Measurements from ENCODE around the gene KCNJ14.

Gene KCNJ14

GRCh38 chr19:48452289-48453190 is 2.8 kb upstream of the KCNJ14 start:
- DNase-seq = no peak
- Mint-ChIP-seq H3K27me3 (no peaks in the 10 kb centered on the region), H3K9me3 (no peaks in the 10 kb centered on the region), H3K27ac (no peak overlapping the region), H3K4me3 (no peak overlapping the region), H3K36me3 (ENCODE audit: low read depth) (peaks cover 34% of the 10 kb centered on the region), H3K4me1 (peaks cover 18% of the 10 kb centered on the region)
- ATAC-seq = no peak

GRCh38 chr19:48454150-48454730 is 1.1 kb upstream of the KCNJ14 start:
- Mint-ChIP-seq H3K27ac (no peak overlapping the region), H3K4me3 (no peak overlapping the region), H3K9me3 (no peaks in the 10 kb centered on the region), H3K27me3 (no peaks in the 10 kb centered on the region), H3K36me3 (ENCODE audit: low read depth) (peaks cover 28% of the 10 kb centered on the region), H3K4me1 (peaks cover 8% of the 10 kb centered on the region)
- no peak for ATAC-seq
- no peak for DNase-seq

GRCh38 chr19:48455908-48456562 is 661 bp downstream of the KCNJ14 start:
- peaks cover 28% of the 10 kb centered on the region for H3K36me3 Mint-ChIP-seq (ENCODE audit: low read depth)
- no peak overlapping the region for H3K4me3 Mint-ChIP-seq
- H3K27ac Mint-ChIP-seq = no peak overlapping the region
- ATAC-seq (no peak), DNase-seq (no peak)
- H3K9me3 Mint-ChIP-seq = no peaks in the 10 kb centered on the region
- H3K27me3 Mint-ChIP-seq = no peaks in the 10 kb centered on the region
- peaks cover 8% of the 10 kb centered on the region for H3K4me1 Mint-ChIP-seq

- ATAC-seq (no peak), DNase-seq (no peak)
- H3K27ac Mint-ChIP-seq = no peak overlapping the region
- no peak overlapping the region for H3K4me3 Mint-ChIP-seq
- H3K9me3 Mint-ChIP-seq = no peaks in the 10 kb centered on the region
- H3K36me3 Mint-ChIP-seq (ENCODE audit: low read depth) = peaks cover 22% of the 10 kb centered on the region
- no peaks in the 10 kb centered on the region for H3K27me3 Mint-ChIP-seq
- peaks cover 6% of the 10 kb centered on the region for H3K4me1 Mint-ChIP-seq
Measured at GRCh38 chr19:48456864-48457263, 1.5 kb downstream of the KCNJ14 start.

GRCh38 chr19:48458016-48458415 is 2.6 kb downstream of the KCNJ14 start:
- no peaks in the 10 kb centered on the region for H3K9me3 Mint-ChIP-seq
- no peak overlapping the region for H3K27ac Mint-ChIP-seq
- no peak for DNase-seq
- peaks cover 6% of the 10 kb centered on the region for H3K4me1 Mint-ChIP-seq
- peaks cover 24% of the 10 kb centered on the region for H3K36me3 Mint-ChIP-seq (ENCODE audit: low read depth)
- H3K4me3 Mint-ChIP-seq = no peak overlapping the region
- no peaks in the 10 kb centered on the region for H3K27me3 Mint-ChIP-seq
- no peak for ATAC-seq

GRCh38 chr19:48461651-48461981 is 6.2 kb downstream of the KCNJ14 start:
- H3K36me3 Mint-ChIP-seq (ENCODE audit: low read depth) = peaks cover 20% of the 10 kb centered on the region
- ATAC-seq = no peak
- H3K9me3 Mint-ChIP-seq = no peaks in the 10 kb centered on the region
- no peaks in the 10 kb centered on the region for H3K4me1 Mint-ChIP-seq
- H3K27ac Mint-ChIP-seq = no peak overlapping the region
- DNase-seq = no peak
- no peaks in the 10 kb centered on the region for H3K27me3 Mint-ChIP-seq
- no peak overlapping the region for H3K4me3 Mint-ChIP-seq

GRCh38 chr19:48461982-48462655 is 6.7 kb downstream of the KCNJ14 start:
- no peak overlapping the region for H3K27ac Mint-ChIP-seq
- no peak overlapping the region for H3K4me3 Mint-ChIP-seq
- ATAC-seq (no peak), DNase-seq (no peak)
- no peaks in the 10 kb centered on the region for H3K27me3 Mint-ChIP-seq
- peaks cover 20% of the 10 kb centered on the region for H3K36me3 Mint-ChIP-seq (ENCODE audit: low read depth)
- no peaks in the 10 kb centered on the region for H3K9me3 Mint-ChIP-seq
- no peaks in the 10 kb centered on the region for H3K4me1 Mint-ChIP-seq

- H3K4me1 Mint-ChIP-seq = peaks cover 13% of the 10 kb centered on the region
- H3K27me3 Mint-ChIP-seq = no peaks in the 10 kb centered on the region
- peaks cover 6% of the 10 kb centered on the region for H3K36me3 Mint-ChIP-seq (ENCODE audit: low read depth)
- ATAC-seq = no peak
- no peaks in the 10 kb centered on the region for H3K9me3 Mint-ChIP-seq
- no peak overlapping the region for H3K4me3 Mint-ChIP-seq
- DNase-seq = no peak
- no peak overlapping the region for H3K27ac Mint-ChIP-seq
Measured at GRCh38 chr19:48465215-48465614, 9.8 kb downstream of the KCNJ14 start.

- DNase-seq = no peak
- no peak overlapping the region for H3K4me3 Mint-ChIP-seq
- no peak overlapping the region for H3K27ac Mint-ChIP-seq
- H3K27me3 Mint-ChIP-seq = no peaks in the 10 kb centered on the region
- H3K4me1 Mint-ChIP-seq = peaks cover 13% of the 10 kb centered on the region
- H3K36me3 Mint-ChIP-seq (ENCODE audit: low read depth) = peaks cover 2% of the 10 kb centered on the region
- ATAC-seq = no peak
- H3K9me3 Mint-ChIP-seq = no peaks in the 10 kb centered on the region
Measured at GRCh38 chr19:48466561-48467325, 11.4 kb downstream of the KCNJ14 start.

GRCh38 chr19:48468772-48469288 is 13.5 kb downstream of the KCNJ14 start:
- Mint-ChIP-seq H3K4me1 (peaks cover 13% of the 10 kb centered on the region), H3K36me3 (ENCODE audit: low read depth) (peaks cover 3% of the 10 kb centered on the region), H3K4me3 (peak overlapping the region; percentile 86), H3K27ac (peak overlapping the region; percentile 90), H3K27me3 (no peaks in the 10 kb centered on the region), H3K9me3 (no peaks in the 10 kb centered on the region)
- ATAC-seq (peak; percentile 94), DNase-seq (peak; percentile 98)

- peak; percentile 28 for ATAC-seq
- peaks cover 13% of the 10 kb centered on the region for H3K4me1 Mint-ChIP-seq
- H3K4me3 Mint-ChIP-seq = peak within 1 kb of the TSS; percentile 86
- H3K27me3 Mint-ChIP-seq = no peaks in the 10 kb centered on the region
- peaks cover 5% of the 10 kb centered on the region for H3K36me3 Mint-ChIP-seq (ENCODE audit: low read depth)
- peak; percentile 85 for DNase-seq
- H3K9me3 Mint-ChIP-seq = no peaks in the 10 kb centered on the region
- peak within 1 kb of the TSS; percentile 90 for H3K27ac Mint-ChIP-seq
Measured at GRCh38 chr19:48469289-48469881, 14.0 kb downstream of the KCNJ14 start, which contains the start of gene CYTH2. CYTH2 (plus strand) TSS chr19:48469369; CDS start chr19:48469508, 139 bp downstream.

GRCh38 chr19:48469934-48470680 is 14.7 kb downstream of the KCNJ14 start:
- Mint-ChIP-seq H3K4me3 (peak overlapping the region; percentile 86), H3K27me3 (no peaks in the 10 kb centered on the region), H3K4me1 (peaks cover 13% of the 10 kb centered on the region), H3K9me3 (no peaks in the 10 kb centered on the region), H3K36me3 (ENCODE audit: low read depth) (peaks cover 5% of the 10 kb centered on the region), H3K27ac (no peak overlapping the region)
- ATAC-seq (no peak), DNase-seq (no peak)

- peaks cover 13% of the 10 kb centered on the region for H3K4me1 Mint-ChIP-seq
- DNase-seq = no peak
- no peak for ATAC-seq
- H3K9me3 Mint-ChIP-seq = no peaks in the 10 kb centered on the region
- H3K4me3 Mint-ChIP-seq = peak overlapping the region; percentile 86
- no peaks in the 10 kb centered on the region for H3K27me3 Mint-ChIP-seq
- peaks cover 9% of the 10 kb centered on the region for H3K36me3 Mint-ChIP-seq (ENCODE audit: low read depth)
- H3K27ac Mint-ChIP-seq = no peak overlapping the region
Measured at GRCh38 chr19:48470856-48471255, 15.5 kb downstream of the KCNJ14 start.

Measured in activated naive CD8-positive, alpha-beta T cell treated with anti-CD3 and anti-CD28 coated beads, Interleukin-2, amount 50 U/mL, for 24 hours (primary cell).